ENCODE measurements around the gene PPP1R9A.

PPP1R9A gene

GRCh38 chr7:94890216-94890615 is 17.2 kb upstream of the PPP1R9A start:
- H3K4me3 ChIP-seq (ENCODE audit: low read depth, low read length) = no peak overlapping the region
- no peaks in the 10 kb centered on the region for H3K4me1 ChIP-seq (ENCODE audit: control insufficient read depth, insufficient read depth, low read length, unreplicated experiment)
- H3K27ac ChIP-seq (ENCODE audit: low read depth, low read length) = no peak overlapping the region
- no peak overlapping the region for H2AFZ ChIP-seq (ENCODE audit: low read length, unreplicated experiment)
- no peaks in the 10 kb centered on the region for H3K27me3 ChIP-seq (ENCODE audit: insufficient read depth, low read length)
- H3K79me2 ChIP-seq (ENCODE audit: control insufficient read depth, insufficient read depth, low read length, unreplicated experiment) = no peaks in the 10 kb centered on the region
- no peaks in the 10 kb centered on the region for H3K36me3 ChIP-seq (ENCODE audit: insufficient read depth, low read length)

GRCh38 chr7:94893661-94894060 is 13.7 kb upstream of the PPP1R9A start:
- no peaks in the 10 kb centered on the region for H3K27me3 ChIP-seq (ENCODE audit: insufficient read depth, low read length)
- H3K27ac ChIP-seq (ENCODE audit: low read depth, low read length) = no peak overlapping the region
- H2AFZ ChIP-seq (ENCODE audit: low read length, unreplicated experiment) = no peak overlapping the region
- H3K4me1 ChIP-seq (ENCODE audit: control insufficient read depth, insufficient read depth, low read length, unreplicated experiment) = no peaks in the 10 kb centered on the region
- no peaks in the 10 kb centered on the region for H3K36me3 ChIP-seq (ENCODE audit: insufficient read depth, low read length)
- no peak overlapping the region for H3K4me3 ChIP-seq (ENCODE audit: low read depth, low read length)
- no peaks in the 10 kb centered on the region for H3K79me2 ChIP-seq (ENCODE audit: control insufficient read depth, insufficient read depth, low read length, unreplicated experiment)

GRCh38 chr7:94897541-94897940 is 9.9 kb upstream of the PPP1R9A start:
- H3K27me3 ChIP-seq (ENCODE audit: insufficient read depth, low read length) = no peaks in the 10 kb centered on the region
- no peaks in the 10 kb centered on the region for H3K4me1 ChIP-seq (ENCODE audit: control insufficient read depth, insufficient read depth, low read length, unreplicated experiment)
- no peak overlapping the region for H3K27ac ChIP-seq (ENCODE audit: low read depth, low read length)
- H3K36me3 ChIP-seq (ENCODE audit: insufficient read depth, low read length) = no peaks in the 10 kb centered on the region
- H2AFZ ChIP-seq (ENCODE audit: low read length, unreplicated experiment) = no peak overlapping the region
- no peaks in the 10 kb centered on the region for H3K79me2 ChIP-seq (ENCODE audit: control insufficient read depth, insufficient read depth, low read length, unreplicated experiment)
- no peak overlapping the region for H3K4me3 ChIP-seq (ENCODE audit: low read depth, low read length)

GRCh38 chr7:94898340-94898739 is 9.1 kb upstream of the PPP1R9A start:
- Histone ChIP-seq H3K36me3 (ENCODE audit: insufficient read depth, low read length) (no peaks in the 10 kb centered on the region), H3K27ac (ENCODE audit: low read depth, low read length) (no peak overlapping the region), H3K4me3 (ENCODE audit: low read depth, low read length) (no peak overlapping the region), H2AFZ (ENCODE audit: low read length, unreplicated experiment) (no peak overlapping the region), H3K4me1 (ENCODE audit: control insufficient read depth, insufficient read depth, low read length, unreplicated experiment) (no peaks in the 10 kb centered on the region), H3K27me3 (ENCODE audit: insufficient read depth, low read length) (no peaks in the 10 kb centered on the region), H3K79me2 (ENCODE audit: control insufficient read depth, insufficient read depth, low read length, unreplicated experiment) (no peaks in the 10 kb centered on the region)

GRCh38 chr7:94901981-94902380 is 5.4 kb upstream of the PPP1R9A start:
- Histone ChIP-seq H2AFZ (ENCODE audit: low read length, unreplicated experiment) (no peak overlapping the region), H3K4me1 (ENCODE audit: control insufficient read depth, insufficient read depth, low read length, unreplicated experiment) (no peaks in the 10 kb centered on the region), H3K27ac (ENCODE audit: low read depth, low read length) (no peak overlapping the region), H3K4me3 (ENCODE audit: low read depth, low read length) (no peak overlapping the region), H3K79me2 (ENCODE audit: control insufficient read depth, insufficient read depth, low read length, unreplicated experiment) (no peaks in the 10 kb centered on the region), H3K36me3 (ENCODE audit: insufficient read depth, low read length) (no peaks in the 10 kb centered on the region), H3K27me3 (ENCODE audit: insufficient read depth, low read length) (no peaks in the 10 kb centered on the region)

GRCh38 chr7:94903971-94904370 is 3.4 kb upstream of the PPP1R9A start:
- H3K27me3 ChIP-seq (ENCODE audit: insufficient read depth, low read length) = no peaks in the 10 kb centered on the region
- no peak overlapping the region for H3K27ac ChIP-seq (ENCODE audit: low read depth, low read length)
- no peaks in the 10 kb centered on the region for H3K4me1 ChIP-seq (ENCODE audit: control insufficient read depth, insufficient read depth, low read length, unreplicated experiment)
- H3K4me3 ChIP-seq (ENCODE audit: low read depth, low read length) = no peak overlapping the region
- H3K36me3 ChIP-seq (ENCODE audit: insufficient read depth, low read length) = no peaks in the 10 kb centered on the region
- H3K79me2 ChIP-seq (ENCODE audit: control insufficient read depth, insufficient read depth, low read length, unreplicated experiment) = no peaks in the 10 kb centered on the region
- H2AFZ ChIP-seq (ENCODE audit: low read length, unreplicated experiment) = no peak overlapping the region

GRCh38 chr7:94904982-94905381 is 2.4 kb upstream of the PPP1R9A start:
- Histone ChIP-seq H3K79me2 (ENCODE audit: control insufficient read depth, insufficient read depth, low read length, unreplicated experiment) (no peaks in the 10 kb centered on the region), H3K36me3 (ENCODE audit: insufficient read depth, low read length) (no peaks in the 10 kb centered on the region), H2AFZ (ENCODE audit: low read length, unreplicated experiment) (no peak overlapping the region), H3K4me3 (ENCODE audit: low read depth, low read length) (no peak overlapping the region), H3K27me3 (ENCODE audit: insufficient read depth, low read length) (peaks cover 9% of the 10 kb centered on the region; the same call in 1 of the 2 replicates), H3K27ac (ENCODE audit: low read depth, low read length) (no peak overlapping the region), H3K4me1 (ENCODE audit: control insufficient read depth, insufficient read depth, low read length, unreplicated experiment) (no peaks in the 10 kb centered on the region)

GRCh38 chr7:94906065-94906851 is 1.1 kb upstream of the PPP1R9A start:
- Histone ChIP-seq H3K4me1 (ENCODE audit: control insufficient read depth, insufficient read depth, low read length, unreplicated experiment) (no peaks in the 10 kb centered on the region), H3K27me3 (ENCODE audit: insufficient read depth, low read length) (peaks cover 18% of the 10 kb centered on the region; the same call in 1 of the 2 replicates), H3K79me2 (ENCODE audit: control insufficient read depth, insufficient read depth, low read length, unreplicated experiment) (no peaks in the 10 kb centered on the region), H2AFZ (ENCODE audit: low read length, unreplicated experiment) (no peak overlapping the region), H3K27ac (ENCODE audit: low read depth, low read length) (no peak overlapping the region), H3K36me3 (ENCODE audit: insufficient read depth, low read length) (no peaks in the 10 kb centered on the region), H3K4me3 (ENCODE audit: low read depth, low read length) (no peak overlapping the region)

GRCh38 chr7:94907811-94908322 is 473 bp downstream of the PPP1R9A start:
- Histone ChIP-seq H3K36me3 (ENCODE audit: insufficient read depth, low read length) (no peaks in the 10 kb centered on the region), H2AFZ (ENCODE audit: low read length, unreplicated experiment) (peak overlapping the region; percentile 88), H3K27ac (ENCODE audit: low read depth, low read length) (no peak overlapping the region), H3K4me3 (ENCODE audit: low read depth, low read length) (peak overlapping the region; percentile 77), H3K4me1 (ENCODE audit: control insufficient read depth, insufficient read depth, low read length, unreplicated experiment) (no peaks in the 10 kb centered on the region), H3K79me2 (ENCODE audit: control insufficient read depth, insufficient read depth, low read length, unreplicated experiment) (no peaks in the 10 kb centered on the region), H3K27me3 (ENCODE audit: insufficient read depth, low read length) (peaks cover 24% of the 10 kb centered on the region; the same call in 1 of the 2 replicates)

GRCh38 chr7:94908323-94909178 is 1.2 kb downstream of the PPP1R9A start:
- Histone ChIP-seq H3K27ac (ENCODE audit: low read depth, low read length) (no peak overlapping the region), H3K79me2 (ENCODE audit: control insufficient read depth, insufficient read depth, low read length, unreplicated experiment) (no peaks in the 10 kb centered on the region), H3K4me3 (ENCODE audit: low read depth, low read length) (peak overlapping the region; percentile 77), H2AFZ (ENCODE audit: low read length, unreplicated experiment) (peak overlapping the region; percentile 88), H3K27me3 (ENCODE audit: insufficient read depth, low read length) (peaks cover 26% of the 10 kb centered on the region; the same call in 1 of the 2 replicates), H3K36me3 (ENCODE audit: insufficient read depth, low read length) (no peaks in the 10 kb centered on the region), H3K4me1 (ENCODE audit: control insufficient read depth, insufficient read depth, low read length, unreplicated experiment) (no peaks in the 10 kb centered on the region)
